Measurements from ENCODE around the gene PDLIM1. TPM values are rescaled to one million over a fixed set of nuclear protein-coding genes. Genes with fewer than 3 reads are reported as not detected.

Gene PDLIM1
- total and polyA plus RNA-seq, 3 donors from 2014 or later: 14.9 to 64.3 (median 23.5) TPM

- intact Hi-C loops (cut with DNase I; ENCODE audit: low total_unique reads): no loop called here
- no peak for DNase-seq
These were observed 35.6 kb upstream of the PDLIM1 start for GRCh38 chr10:95326396-95326795.

GRCh38 chr10:95325863-95326262 is 35.1 kb upstream of the PDLIM1 start:
- H3K9me3 ChIP-seq: no peaks in the 10 kb centered on the region
- WGBS, 2 donors: 82 to 87% methylated on average over 2 of the region's 2 CpGs
- no peaks in the 10 kb centered on the region for H3K4me1 ChIP-seq

More at GRCh38 chr10:95326396-95326795, 35.6 kb upstream of the PDLIM1 start:
- WGBS, 2 donors: 95 to 97% methylated on average over 2 of the region's 2 CpGs
- Histone ChIP-seq H3K4me3 (no peak overlapping the region), H3K4me1 (no peaks in the 10 kb centered on the region), H3K27me3 (no peaks in the 10 kb centered on the region), H3K36me3 (ENCODE audit: low read depth, missing control alignments) (no peaks in the 10 kb centered on the region), H3K27ac (no peak overlapping the region), H3K9me3 (no peaks in the 10 kb centered on the region)
- TF ChIP-seq CTCF (IDR thresholded peaks at IDR 0.05) (no peak), POLR2A (IDR thresholded peaks at IDR 0.05) (no peak)

GRCh38 chr10:95324436-95325268 is 33.8 kb upstream of the PDLIM1 start:
- H3K4me3 ChIP-seq: no peak overlapping the region
- no peaks in the 10 kb centered on the region for H3K4me1 ChIP-seq
- 88 to 92% methylated on average over 10 to 11 of the region's 11 CpGs for WGBS, 2 donors
- H3K9me3 ChIP-seq: no peaks in the 10 kb centered on the region
- intact Hi-C loops (cut with DNase I; ENCODE audit: low total_unique reads): no loop called here
- no peak overlapping the region for H3K27ac ChIP-seq
- no peak for DNase-seq
- H3K27me3 ChIP-seq: no peaks in the 10 kb centered on the region
- no peak for TF ChIP-seq POLR2A (IDR thresholded peaks at IDR 0.05)
- no peak for TF ChIP-seq CTCF (IDR thresholded peaks at IDR 0.05)
- H3K36me3 ChIP-seq (ENCODE audit: low read depth, missing control alignments): no peaks in the 10 kb centered on the region

More at GRCh38 chr10:95325863-95326262, 35.1 kb upstream of the PDLIM1 start:
- H3K27ac ChIP-seq: no peak overlapping the region
- no peak overlapping the region for H3K4me3 ChIP-seq
- DNase-seq: no peak
- H3K36me3 ChIP-seq (ENCODE audit: low read depth, missing control alignments): no peaks in the 10 kb centered on the region
- no peaks in the 10 kb centered on the region for H3K27me3 ChIP-seq
- no peak for TF ChIP-seq POLR2A (IDR thresholded peaks at IDR 0.05)
- TF ChIP-seq CTCF (IDR thresholded peaks at IDR 0.05): no peak
- intact Hi-C loops (cut with DNase I; ENCODE audit: low total_unique reads): no loop called here

- H3K36me3 ChIP-seq (ENCODE audit: low read depth, missing control alignments): no peaks in the 10 kb centered on the region
- DNase-seq: no peak
- H3K27ac ChIP-seq: no peak overlapping the region
These were observed 30.9 kb upstream of the PDLIM1 start for GRCh38 chr10:95321554-95322301.

More at GRCh38 chr10:95321554-95322301, 30.9 kb upstream of the PDLIM1 start:
- TF ChIP-seq POLR2A (IDR thresholded peaks at IDR 0.05) (no peak), CTCF (IDR thresholded peaks at IDR 0.05) (no peak)
- Histone ChIP-seq H3K9me3 (no peaks in the 10 kb centered on the region), H3K4me3 (no peak overlapping the region), H3K27me3 (no peaks in the 10 kb centered on the region), H3K4me1 (no peaks in the 10 kb centered on the region)
- intact Hi-C loops (cut with DNase I; ENCODE audit: low total_unique reads): no loop called here
- 84 to 88% methylated on average over 10 of the region's 10 CpGs for WGBS, 2 donors
